Natural killer cell treated with Interleukin-12 subunit alpha and Interleukin-12 subunit beta and Interleukin-15 and Interleukin-18, amount 100 ng/mL, for 72 hours (primary cell): ENCODE results near the gene RALGPS1. TPM values are rescaled to one million over a fixed set of nuclear protein-coding genes. Genes with fewer than 3 reads are reported as not detected.

Source experiments
- ATAC-seq, 2 donors: fragments of 150-1000 bp; cut with Tn5 transposase in 1 of 2; sonication (Bioruptor Pico), chemical (Tn5 transposase) in 1 of 2; 2 replicates each; pipeline ENCODE4 v1.10.0; 2021
- DNase-seq: peaks from one replicate; pipeline ENCODE4 v3.0.0; 2022; ENCODE audit warnings: low spot score
- H3K27ac Mint-ChIP-seq, 2 donors: 1 replicate in 1 of 2; 2 replicates in 1 of 2; pipeline ENCODE4 v1.8.0; 2022; ENCODE audit warnings: mixed read lengths in 2 of 2, mild to moderate bottlenecking in 1 of 2, moderate library complexity in 1 of 2
- H3K27me3 Mint-ChIP-seq, 2 donors: 1 replicate in 1 of 2; 2 replicates in 1 of 2; pipeline ENCODE4 v1.8.0; 2022; ENCODE audit warnings: mixed read lengths in 2 of 2
- H3K36me3 Mint-ChIP-seq: one replicate; pipeline ENCODE4 v1.8.0; 2022; ENCODE audit warnings: mixed read lengths
- H3K4me1 Mint-ChIP-seq, 2 donors: 1 replicate in 1 of 2; 2 replicates in 1 of 2; pipeline ENCODE4 v1.8.0; 2022; ENCODE audit warnings: low read depth in 2 of 2, mixed read lengths in 2 of 2, mild to moderate bottlenecking in 1 of 2
- H3K4me3 Mint-ChIP-seq: one replicate; pipeline ENCODE4 v1.8.0; 2022; ENCODE audit warnings: mixed read lengths
- H3K9me3 Mint-ChIP-seq: 2 replicates; pipeline ENCODE4 v1.8.0; 2022; ENCODE audit warnings: mixed read lengths
- total RNA-seq, 2 donors: library from RNA; stranded (reverse); gene quantifications; one replicate each; pipeline ENCODE4 v1.2.3, GENCODE V29; 2022

Gene RALGPS1
- total RNA-seq, 2 donors from 2014 or later: 4.4 to 7.0 TPM

DNA sequence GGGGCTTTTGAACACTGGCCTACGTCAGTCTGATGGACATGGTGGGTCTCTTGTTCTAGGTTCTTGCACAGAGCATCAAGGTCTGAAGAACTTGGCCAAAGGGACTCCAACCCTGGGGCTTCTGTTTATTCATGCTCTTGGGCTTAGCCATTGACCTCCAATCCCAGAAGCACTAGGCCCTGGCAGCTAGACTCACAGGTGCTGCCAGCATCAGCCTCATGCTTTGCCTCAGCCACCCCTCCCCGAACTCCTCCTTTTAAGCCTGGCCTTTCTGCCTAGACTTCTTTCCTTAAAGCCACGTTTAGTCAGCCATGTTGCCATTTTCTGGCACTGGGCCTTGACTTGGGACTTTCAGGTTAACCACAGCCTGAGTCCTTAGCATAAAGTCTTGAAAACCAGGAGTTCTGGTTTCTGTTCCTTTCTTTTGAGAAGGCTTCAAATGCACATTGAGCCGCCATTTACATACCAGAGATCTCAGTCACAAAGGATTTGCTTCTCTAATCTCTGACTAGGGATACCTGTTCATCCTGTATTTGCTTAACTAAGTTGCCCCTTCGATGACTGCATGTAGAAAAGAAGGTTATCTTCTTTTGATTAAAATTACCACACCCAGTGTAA lies 153.1 kb downstream of the RALGPS1 start:
- ATAC-seq: no peak
- Mint-ChIP-seq H3K27ac (no peak overlapping the region), H3K36me3 (peaks cover 15% of the 10 kb centered on the region), H3K27me3 (no peaks in the 10 kb centered on the region), H3K9me3 (no peaks in the 10 kb centered on the region), H3K4me1 (no peaks in the 10 kb centered on the region), H3K4me3 (no peak overlapping the region)
- DNase-seq: no peak

DNA sequence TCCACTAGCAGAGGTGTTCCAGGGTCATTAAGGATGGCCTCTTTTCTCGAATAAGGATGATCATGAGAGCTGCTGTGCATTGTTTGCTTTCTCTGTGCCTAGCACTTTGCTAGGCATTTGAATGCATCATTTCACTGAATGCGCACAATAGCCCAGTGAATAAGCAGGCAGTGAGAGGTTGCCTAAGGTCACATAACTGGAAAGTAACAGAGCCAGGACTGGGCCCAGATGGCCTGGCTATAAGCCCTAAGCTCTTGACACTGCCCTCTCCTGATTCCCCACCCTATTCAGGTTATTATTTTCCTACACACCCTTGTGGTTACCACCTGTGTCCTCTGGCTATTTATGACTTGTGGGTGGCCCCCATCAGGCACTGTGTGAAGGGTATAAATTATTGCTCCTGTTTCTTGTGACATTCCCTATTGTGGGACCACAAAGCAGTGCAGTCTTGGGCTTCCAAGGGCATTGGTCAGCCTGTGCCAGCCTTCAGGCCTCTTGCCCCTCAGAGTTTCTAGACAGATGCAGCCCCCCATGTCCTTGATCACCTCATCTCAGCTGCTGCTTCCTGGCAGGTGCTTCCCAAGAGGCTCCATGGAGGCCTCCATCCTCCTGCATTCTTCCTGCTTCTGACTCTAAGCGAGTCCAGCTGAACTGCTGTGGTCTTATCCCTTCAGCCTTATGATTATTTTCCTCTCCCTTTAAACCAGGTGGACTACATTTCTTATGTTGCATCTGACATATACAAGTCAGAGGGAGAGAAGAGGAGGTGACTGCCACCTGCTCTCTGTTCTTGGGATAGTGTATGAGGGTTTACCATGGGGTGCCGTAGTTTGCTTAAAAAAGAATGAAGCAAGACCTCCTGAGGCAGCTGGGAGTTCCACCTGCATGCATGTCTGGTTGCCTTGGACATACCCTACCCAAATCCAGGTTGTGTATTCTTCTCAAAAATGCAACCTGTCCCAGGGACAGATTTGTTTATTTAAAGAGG lies 160.3 kb downstream of the RALGPS1 start:
- Mint-ChIP-seq H3K27ac (no peak overlapping the region), H3K4me1 (no peaks in the 10 kb centered on the region), H3K27me3 (peaks cover 0 to 2% of the 10 kb centered on the region in 2 donors), H3K36me3 (peaks cover 15% of the 10 kb centered on the region), H3K9me3 (no peaks in the 10 kb centered on the region), H3K4me3 (no peak overlapping the region)
- ATAC-seq: no peak
- no peak for DNase-seq

DNA sequence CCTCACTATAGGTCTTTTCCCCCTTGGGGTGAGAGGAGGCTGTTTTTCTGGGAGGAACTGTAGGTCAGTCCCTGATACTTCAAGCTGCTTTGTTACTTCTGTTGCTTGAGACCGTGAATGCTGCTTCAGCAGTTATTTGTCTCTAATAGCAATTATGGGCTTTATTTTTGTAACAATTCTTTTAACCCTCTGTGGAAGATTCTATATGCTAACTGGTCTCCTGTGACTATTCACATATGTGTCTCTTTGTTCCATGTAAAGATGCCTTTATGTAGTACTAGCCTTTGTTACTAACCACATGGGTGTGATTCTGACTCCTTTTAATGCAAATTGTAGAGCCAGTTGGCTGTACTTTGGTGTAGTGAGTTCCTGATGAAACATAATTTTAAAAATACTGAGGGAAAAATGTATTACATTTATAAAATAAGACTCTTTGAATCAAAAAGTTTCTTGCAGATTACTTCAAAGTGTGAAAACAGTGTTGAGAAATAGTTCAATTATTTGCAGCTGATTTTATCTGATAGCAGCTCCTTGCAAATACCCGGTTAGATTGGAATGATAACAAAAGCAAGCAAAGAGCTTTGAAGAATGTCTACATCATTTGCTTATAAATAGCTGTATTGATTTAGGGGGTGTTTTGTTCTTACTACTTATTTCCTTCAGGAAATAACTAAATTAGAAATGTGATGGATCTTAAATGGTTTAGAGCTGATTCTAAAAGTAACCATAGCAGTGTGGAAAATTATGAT lies 161.2 kb downstream of the RALGPS1 start:
- Mint-ChIP-seq H3K27ac (no peak overlapping the region), H3K4me1 (no peaks in the 10 kb centered on the region), H3K9me3 (no peaks in the 10 kb centered on the region)

DNA sequence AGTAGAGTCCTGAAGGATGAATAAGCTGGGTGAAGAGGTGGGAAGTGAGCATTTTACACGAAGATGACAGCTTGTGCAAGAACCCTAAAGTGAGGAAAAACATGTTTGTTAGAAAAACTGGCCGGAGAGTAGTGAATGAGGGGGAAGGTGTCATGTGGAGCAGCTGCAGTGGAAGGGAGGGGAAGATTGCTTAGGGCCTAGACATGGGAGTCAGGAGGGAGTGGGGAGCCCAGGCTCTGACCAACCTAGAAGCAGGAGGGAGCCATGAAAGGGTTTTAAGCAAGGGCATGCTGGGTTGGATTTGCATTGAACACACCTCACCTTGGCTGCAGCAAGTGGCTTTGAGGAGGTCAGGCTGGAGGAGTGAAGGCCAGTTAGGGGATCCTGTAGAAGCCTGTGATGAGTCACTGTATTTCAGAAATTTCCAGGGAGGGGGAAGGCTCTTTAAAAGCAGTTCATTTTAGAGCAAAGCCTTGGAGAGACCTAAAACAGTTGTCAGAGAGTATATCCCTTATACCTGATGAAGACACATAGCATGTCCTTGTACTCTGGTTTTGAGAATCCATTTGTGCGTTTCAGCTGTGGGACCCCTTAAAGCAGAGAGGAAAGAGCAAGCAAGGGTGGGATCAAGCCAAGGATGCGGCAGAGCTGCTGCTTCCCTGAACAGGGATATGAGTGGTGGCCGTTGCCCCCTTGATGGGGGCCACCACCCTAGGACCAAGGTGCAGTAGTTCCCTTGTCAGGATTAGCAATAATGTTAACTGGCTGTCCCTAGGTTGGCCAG lies 162.5 kb downstream of the RALGPS1 start:
- Mint-ChIP-seq H3K9me3 (no peaks in the 10 kb centered on the region), H3K36me3 (peaks cover 4% of the 10 kb centered on the region), H3K27me3 (peaks cover 0 to 2% of the 10 kb centered on the region in 2 donors), H3K4me1 (no peaks in the 10 kb centered on the region), H3K4me3 (no peak overlapping the region), H3K27ac (no peak overlapping the region)
- ATAC-seq (no peak), DNase-seq (no peak)

More for the DNA sequence above, 161.2 kb downstream of the RALGPS1 start:
- H3K4me3 Mint-ChIP-seq: no peak overlapping the region
- H3K27me3 Mint-ChIP-seq: peaks cover 0 to 2% of the 10 kb centered on the region in 2 donors
- ATAC-seq: no peak
- peaks cover 15% of the 10 kb centered on the region for H3K36me3 Mint-ChIP-seq
- no peak for DNase-seq

DNA sequence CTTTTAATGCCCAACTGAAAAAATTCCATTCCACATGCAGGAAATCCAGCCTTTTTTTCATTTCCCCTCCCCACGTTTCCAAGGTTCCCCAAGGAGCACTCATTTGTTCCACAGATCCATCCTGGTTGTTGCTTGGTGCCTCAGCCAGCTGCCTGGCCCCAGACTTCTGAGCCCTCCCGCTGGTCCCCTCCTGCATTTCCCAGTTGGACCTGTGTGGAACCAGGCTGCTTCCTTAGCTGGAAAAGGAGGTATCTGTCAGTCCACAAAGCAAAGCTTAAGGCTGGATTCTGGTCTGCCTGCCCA lies 163.0 kb downstream of the RALGPS1 start:
- Mint-ChIP-seq H3K36me3 (no peaks in the 10 kb centered on the region), H3K9me3 (no peaks in the 10 kb centered on the region), H3K4me1 (no peaks in the 10 kb centered on the region), H3K27ac (no peak overlapping the region), H3K27me3 (peaks cover 0 to 2% of the 10 kb centered on the region in 2 donors), H3K4me3 (no peak overlapping the region)
- DNase-seq (no peak), ATAC-seq (no peak)

DNA sequence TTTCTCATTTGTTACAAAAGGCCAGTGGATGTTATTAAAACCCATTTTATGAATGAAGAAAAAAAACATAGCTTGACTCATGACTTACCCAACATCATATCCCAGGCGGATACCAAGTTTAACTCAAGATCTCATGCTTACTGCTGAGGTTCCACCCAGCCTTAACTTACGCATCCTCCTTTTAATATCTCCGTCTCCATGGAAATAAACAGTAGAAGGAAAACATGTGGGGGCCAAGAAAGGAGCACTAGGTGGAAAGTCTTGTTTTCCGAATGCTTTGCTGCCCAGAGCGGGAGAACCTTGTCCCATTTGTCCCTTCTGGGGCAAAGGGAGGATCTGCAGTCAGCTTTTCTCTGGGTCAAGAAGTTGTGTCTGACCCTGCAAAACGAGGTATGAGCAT lies 163.8 kb downstream of the RALGPS1 start:
- Mint-ChIP-seq H3K4me1 (no peaks in the 10 kb centered on the region), H3K9me3 (no peaks in the 10 kb centered on the region), H3K27me3 (peaks cover 0 to 2% of the 10 kb centered on the region in 2 donors), H3K4me3 (no peak overlapping the region), H3K36me3 (no peaks in the 10 kb centered on the region), H3K27ac (no peak overlapping the region)
- ATAC-seq: no peak
- no peak for DNase-seq

DNA sequence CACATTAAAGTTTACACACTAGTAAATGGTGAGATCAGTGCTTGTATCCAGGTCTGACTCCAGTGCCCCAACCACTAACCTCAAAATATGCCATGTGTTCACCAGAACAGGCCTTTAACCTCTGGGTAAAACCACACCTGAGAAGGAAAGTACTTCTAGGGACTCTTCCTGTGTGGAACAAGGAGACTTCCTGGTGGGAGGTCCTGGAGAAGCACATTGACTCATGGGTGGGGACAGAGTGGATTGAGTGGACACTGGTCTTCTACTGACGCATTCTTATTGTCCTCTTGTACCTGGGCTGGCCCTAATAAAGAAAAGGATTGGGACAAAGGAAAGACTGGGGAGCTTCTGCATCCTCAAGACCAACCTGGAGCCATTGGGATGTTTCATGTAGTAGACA lies 164.4 kb downstream of the RALGPS1 start:
- Mint-ChIP-seq H3K36me3 (no peaks in the 10 kb centered on the region), H3K27ac (no peak overlapping the region), H3K27me3 (peaks cover 0 to 2% of the 10 kb centered on the region in 2 donors), H3K4me3 (no peak overlapping the region), H3K4me1 (no peaks in the 10 kb centered on the region), H3K9me3 (no peaks in the 10 kb centered on the region)
- DNase-seq (no peak), ATAC-seq (no peak)

DNA sequence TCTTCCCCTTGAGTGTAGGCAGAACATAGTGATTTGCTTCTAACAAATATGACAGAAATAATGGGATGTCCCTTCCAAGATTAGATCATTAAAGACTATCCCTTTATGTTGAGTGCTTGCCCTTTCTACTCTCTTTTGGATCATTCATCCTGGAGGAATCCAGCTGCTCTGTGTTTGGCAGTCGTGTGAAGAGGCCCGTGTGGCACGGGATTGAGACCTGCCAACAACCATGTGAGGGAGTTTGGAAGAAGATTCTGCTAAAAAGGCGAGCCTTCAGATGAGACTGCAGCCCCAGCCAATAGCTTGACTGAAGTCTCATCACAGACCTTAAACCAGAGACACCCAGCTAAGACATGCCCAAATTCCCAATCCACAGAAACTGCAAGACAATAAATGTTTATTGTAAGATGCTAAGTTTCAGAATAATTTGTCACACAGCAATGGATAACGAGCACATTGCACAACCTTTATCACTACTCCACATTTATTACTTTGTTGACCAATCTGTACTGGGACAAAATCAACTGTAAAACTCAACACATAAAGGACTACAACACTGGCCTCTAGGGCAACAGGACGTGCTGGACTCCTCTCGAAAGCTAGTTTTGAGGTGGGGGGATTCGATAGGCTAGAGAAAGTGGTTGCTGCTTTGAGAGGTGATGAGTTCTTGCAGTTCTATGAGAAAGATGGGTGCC lies 165.0 kb downstream of the RALGPS1 start:
- Mint-ChIP-seq H3K4me3 (no peak overlapping the region), H3K36me3 (no peaks in the 10 kb centered on the region), H3K4me1 (no peaks in the 10 kb centered on the region), H3K27me3 (no peaks in the 10 kb centered on the region), H3K27ac (no peak overlapping the region), H3K9me3 (no peaks in the 10 kb centered on the region)
- no peak for ATAC-seq
- DNase-seq: no peak

DNA sequence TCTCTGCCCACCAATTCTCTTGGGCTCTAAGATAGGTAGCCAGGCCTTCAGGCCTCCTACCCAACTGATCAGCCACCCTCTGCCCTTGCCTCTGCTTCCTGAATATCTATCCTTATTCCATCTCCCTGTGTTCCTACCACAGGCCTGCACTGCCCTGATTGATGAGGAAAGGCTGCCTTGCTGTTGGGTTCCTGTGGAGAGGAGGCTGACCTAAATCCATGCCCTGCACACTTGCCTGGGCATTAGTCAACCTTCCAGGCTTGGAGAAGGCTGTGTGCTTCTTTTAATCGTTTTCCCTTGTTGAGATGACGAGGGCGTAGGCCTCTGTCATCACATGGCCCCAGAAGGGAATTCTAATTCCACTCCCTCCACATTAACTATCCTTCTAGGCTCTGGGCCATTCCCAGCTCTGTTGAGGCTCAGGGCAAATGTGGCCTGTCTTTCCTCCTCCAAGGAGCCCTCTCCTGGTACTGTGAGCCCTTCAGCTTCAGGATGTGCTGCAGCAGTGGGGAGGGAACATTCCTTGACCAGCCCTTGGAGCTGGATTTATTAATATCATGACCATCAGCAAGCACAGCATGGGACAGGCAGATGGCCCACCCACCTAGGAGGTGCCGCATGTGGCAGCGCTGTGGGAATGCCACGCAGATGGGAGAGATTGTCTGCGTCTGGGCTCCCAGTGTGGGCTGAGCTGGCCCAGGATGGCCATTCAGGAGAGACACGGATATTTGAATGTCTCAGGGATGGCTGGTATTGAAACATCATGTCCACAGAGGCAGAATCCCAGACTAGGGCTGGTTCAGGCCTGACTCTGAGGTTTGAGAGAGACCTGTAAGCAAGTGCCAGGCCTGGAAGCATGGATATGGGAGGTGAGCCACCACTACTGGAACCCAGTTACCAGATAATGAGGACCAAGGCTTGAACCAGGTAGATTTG lies 166.9 kb downstream of the RALGPS1 start:
- DNase-seq: no peak
- no peak for ATAC-seq

DNA sequence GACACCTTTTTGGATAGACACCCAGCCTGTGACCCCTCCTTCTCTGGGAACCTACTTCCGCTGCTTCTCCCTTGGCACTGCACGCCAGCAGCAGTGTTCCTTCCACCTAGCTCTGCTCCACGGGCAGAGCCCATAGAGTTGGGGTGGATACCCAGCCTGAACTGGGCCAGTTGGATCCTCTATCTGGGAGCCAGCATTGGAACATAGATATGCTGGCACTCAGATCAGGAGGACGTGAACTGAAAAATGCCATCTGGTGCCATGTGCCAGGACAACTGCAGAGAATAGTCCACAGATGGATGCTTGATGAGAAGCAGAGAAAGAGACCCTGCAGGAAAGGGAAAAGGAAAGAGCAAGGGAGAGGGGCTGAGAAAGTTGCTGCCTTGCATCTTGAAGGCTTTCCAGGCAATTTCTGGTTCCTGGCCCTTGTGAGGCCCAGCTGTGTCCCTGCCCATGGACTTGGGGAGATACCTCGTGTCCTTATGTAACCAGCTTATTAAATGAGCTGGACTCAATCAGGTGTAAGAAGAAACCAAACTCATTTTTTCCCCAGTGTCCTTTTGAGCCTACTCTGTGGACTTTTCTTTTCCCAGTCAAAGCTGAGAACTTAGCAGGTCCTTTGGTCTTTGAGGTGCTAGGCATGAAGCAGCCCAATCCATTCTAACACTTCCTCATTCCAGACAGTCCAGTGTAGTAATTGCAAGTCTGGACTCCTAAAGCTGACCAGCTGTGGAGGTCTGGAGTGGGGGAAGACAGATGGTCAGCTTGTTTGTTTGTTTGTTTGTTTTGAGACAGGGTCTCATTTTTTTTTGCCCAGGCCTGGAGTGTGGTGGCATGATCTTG lies 168.8 kb downstream of the RALGPS1 start:
- H3K4me3 Mint-ChIP-seq: no peak overlapping the region
- no peak overlapping the region for H3K27ac Mint-ChIP-seq
- no peaks in the 10 kb centered on the region for H3K9me3 Mint-ChIP-seq
- no peaks in the 10 kb centered on the region for H3K27me3 Mint-ChIP-seq
- no peaks in the 10 kb centered on the region for H3K4me1 Mint-ChIP-seq
- ATAC-seq: no peak
- no peaks in the 10 kb centered on the region for H3K36me3 Mint-ChIP-seq
- no peak for DNase-seq

More for the DNA sequence above, 166.9 kb downstream of the RALGPS1 start:
- H3K36me3 Mint-ChIP-seq: no peaks in the 10 kb centered on the region
- no peak overlapping the region for H3K27ac Mint-ChIP-seq
- no peaks in the 10 kb centered on the region for H3K4me1 Mint-ChIP-seq
- no peak overlapping the region for H3K4me3 Mint-ChIP-seq
- no peaks in the 10 kb centered on the region for H3K9me3 Mint-ChIP-seq
- no peaks in the 10 kb centered on the region for H3K27me3 Mint-ChIP-seq

DNA sequence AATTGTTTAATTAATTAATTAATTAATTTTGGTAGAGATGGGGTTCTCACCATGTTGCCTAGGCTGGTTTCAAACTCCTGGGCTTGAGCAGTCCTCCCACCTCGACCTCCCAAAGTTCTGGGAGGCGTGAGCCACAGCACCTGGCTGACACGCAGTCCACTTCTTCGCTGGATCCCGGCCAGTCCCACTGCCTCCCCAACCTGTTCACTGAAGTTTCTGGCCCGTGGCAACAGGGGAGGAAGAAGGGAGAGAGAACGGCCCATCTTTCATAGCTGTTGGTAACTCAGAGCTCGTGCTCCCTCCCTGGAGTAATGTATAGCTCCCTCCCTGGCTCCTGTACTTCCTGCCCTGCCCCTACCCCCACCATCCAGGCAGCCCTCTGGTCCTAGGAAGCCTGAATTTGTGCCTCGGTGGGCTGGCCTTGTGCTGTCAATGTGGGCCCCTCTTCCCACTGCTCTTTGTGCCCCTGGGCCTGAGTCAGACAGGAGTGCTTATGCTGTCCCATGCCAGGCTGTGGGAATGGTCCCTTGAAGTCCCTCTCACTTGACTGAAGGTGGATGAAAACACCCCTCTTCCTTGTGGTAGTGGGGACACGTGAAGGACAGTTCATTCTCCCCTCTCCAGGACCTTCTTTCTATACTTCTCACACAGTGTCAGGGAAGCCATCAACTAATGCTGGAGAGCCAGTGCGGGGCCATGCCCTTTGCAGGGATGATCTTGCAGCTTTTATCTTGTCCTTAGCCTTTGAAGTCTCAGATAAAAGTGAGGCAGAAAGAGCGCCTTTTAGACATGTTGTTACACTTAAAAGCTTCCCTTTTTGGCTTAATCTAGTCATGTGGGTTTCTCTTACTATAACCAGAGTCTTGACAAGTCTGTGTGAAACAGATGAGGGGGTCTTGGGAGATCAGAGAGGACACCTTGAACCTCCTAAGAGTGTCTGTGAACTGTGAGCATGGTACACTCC lies 169.8 kb downstream of the RALGPS1 start:
- no peaks in the 10 kb centered on the region for H3K27me3 Mint-ChIP-seq
- H3K4me3 Mint-ChIP-seq: no peak overlapping the region
- H3K36me3 Mint-ChIP-seq: no peaks in the 10 kb centered on the region
- H3K27ac Mint-ChIP-seq: no peak overlapping the region
- H3K4me1 Mint-ChIP-seq: no peaks in the 10 kb centered on the region
- no peak for DNase-seq
- H3K9me3 Mint-ChIP-seq: no peaks in the 10 kb centered on the region
- ATAC-seq: no peak
